ENCODE results near the gene TMEM263.
"Not testable (repeated sequence)": the region's sequence is repeated elsewhere in the genome, so short reads cannot be mapped to it uniquely, and the experiment has no call there.

The TMEM263 gene

GRCh38 chr12:106986135-106986534 lies 30.4 kb downstream of the TMEM263 start:
- DNase-seq (ENCODE audit: low read depth): no peak

- peak; percentile 69 for DNase-seq (ENCODE audit: low read depth)
Observed at GRCh38 chr12:106986625-106987389, 31.1 kb downstream of the TMEM263 start, which contains the start of gene MTERF2. Gene MTERF2 (minus strand): TSS chr12:106987146. CDS start chr12:106978714, 8,432 bp downstream.

GRCh38 chr12:106987846-106988245 lies 32.1 kb downstream of the TMEM263 start:
- DNase-seq (ENCODE audit: low read depth): no peak

- DNase-seq (ENCODE audit: low read depth): peak; percentile 55
Observed at GRCh38 chr12:106994579-106995220, 39.0 kb downstream of the TMEM263 start.

- DNase-seq (ENCODE audit: low read depth): not testable (repeated sequence)
Observed at GRCh38 chr12:106996102-106996501, 40.4 kb downstream of the TMEM263 start.

GRCh38 chr12:106997916-106998315 lies 42.2 kb downstream of the TMEM263 start:
- DNase-seq (ENCODE audit: low read depth): no peak

GRCh38 chr12:106999446-106999845 lies 43.7 kb downstream of the TMEM263 start:
- DNase-seq (ENCODE audit: low read depth): no peak

- DNase-seq (ENCODE audit: low read depth): not testable (repeated sequence)
Observed at GRCh38 chr12:107002665-107003064, 47.0 kb downstream of the TMEM263 start.

GRCh38 chr12:107007411-107007810 lies 51.7 kb downstream of the TMEM263 start:
- DNase-seq (ENCODE audit: low read depth): no peak

- DNase-seq (ENCODE audit: low read depth): no peak
Observed at GRCh38 chr12:107011519-107011918, 55.8 kb downstream of the TMEM263 start.

- no peak for DNase-seq (ENCODE audit: low read depth)
Observed at GRCh38 chr12:107012736-107013425, 57.2 kb downstream of the TMEM263 start.

GRCh38 chr12:107014055-107014454 lies 58.3 kb downstream of the TMEM263 start:
- DNase-seq (ENCODE audit: low read depth): no peak

- DNase-seq (ENCODE audit: low read depth): no peak
Observed at GRCh38 chr12:107017042-107017441, 61.3 kb downstream of the TMEM263 start.

- DNase-seq (ENCODE audit: low read depth): no peak
Observed at GRCh38 chr12:107019546-107019945, 63.8 kb downstream of the TMEM263 start.
